HL-60 (cell line): ENCODE results near the gene MLLT10.

Experiments
- DNase-seq, 2 experiments: peaks; one replicate each; pipeline ENCODE4 v3.0.0-alpha.2; 2010 to 2020; ENCODE audit warnings: low read depth in 1 of 2, low spot score in 1 of 2
- H3K27ac ChIP-seq: fragments of 250-450 bp; sonication (Bioruptor Pico); replicated peaks from 2 replicates; pipeline ENCODE4 v1.5.1; 2020; ENCODE audit warnings: mild to moderate bottlenecking, moderate library complexity
- H3K27me3 ChIP-seq: fragments of 250-450 bp; sonication (Bioruptor Pico); 2 replicates; pipeline ENCODE4 v1.5.1; 2021; ENCODE audit warnings: mild to moderate bottlenecking, moderate library complexity; ENCODE audit not compliant: insufficient read depth, poor library complexity, severe bottlenecking
- H3K4me3 ChIP-seq: replicated peaks from 2 replicates; pipeline ENCODE4 v1.5.1; 2011; ENCODE audit warnings: mild to moderate bottlenecking, control low read depth, low read length; ENCODE audit not compliant: insufficient read depth
- GABPA ChIP-seq: IDR thresholded peaks from 2 replicates; pipeline ENCODE4 v1.6.1; 2012; ENCODE audit warnings: low read depth
- POLR2AphosphoS5 ChIP-seq: IDR thresholded peaks from 2 replicates; pipeline ENCODE4 v1.6.1; 2012; ENCODE audit warnings: low read depth
- REST ChIP-seq: IDR thresholded peaks from 2 replicates; pipeline ENCODE4 v1.6.1; 2012; ENCODE audit warnings: low read depth; ENCODE audit not compliant: insufficient replicate concordance
- SPI1 ChIP-seq: IDR thresholded peaks from 2 replicates; pipeline ENCODE4 v1.6.1; 2012; ENCODE audit warnings: low read depth, mild to moderate bottlenecking, borderline replicate concordance
- TF ChIP-seq, protein P1 (sequence below): IDR thresholded peaks from one replicate; pipeline ENCODE4 v1.5.1; 2011; ENCODE audit warnings: low read length, control low read depth, inconsistent platforms; ENCODE audit not compliant: insufficient read depth

MLLT10 gene

GRCh38 chr10:21603721-21604120 lies 69.7 kb downstream of the MLLT10 start:
- Histone ChIP-seq H3K27ac (no peak overlapping the region), H3K4me3 (no peak overlapping the region), H3K27me3 (no peaks in the 10 kb centered on the region)
- DNase-seq: no peak
- TF ChIP-seq GABPA (no peak), SPI1 (no peak)
- TF ChIP-seq, protein P1, sequence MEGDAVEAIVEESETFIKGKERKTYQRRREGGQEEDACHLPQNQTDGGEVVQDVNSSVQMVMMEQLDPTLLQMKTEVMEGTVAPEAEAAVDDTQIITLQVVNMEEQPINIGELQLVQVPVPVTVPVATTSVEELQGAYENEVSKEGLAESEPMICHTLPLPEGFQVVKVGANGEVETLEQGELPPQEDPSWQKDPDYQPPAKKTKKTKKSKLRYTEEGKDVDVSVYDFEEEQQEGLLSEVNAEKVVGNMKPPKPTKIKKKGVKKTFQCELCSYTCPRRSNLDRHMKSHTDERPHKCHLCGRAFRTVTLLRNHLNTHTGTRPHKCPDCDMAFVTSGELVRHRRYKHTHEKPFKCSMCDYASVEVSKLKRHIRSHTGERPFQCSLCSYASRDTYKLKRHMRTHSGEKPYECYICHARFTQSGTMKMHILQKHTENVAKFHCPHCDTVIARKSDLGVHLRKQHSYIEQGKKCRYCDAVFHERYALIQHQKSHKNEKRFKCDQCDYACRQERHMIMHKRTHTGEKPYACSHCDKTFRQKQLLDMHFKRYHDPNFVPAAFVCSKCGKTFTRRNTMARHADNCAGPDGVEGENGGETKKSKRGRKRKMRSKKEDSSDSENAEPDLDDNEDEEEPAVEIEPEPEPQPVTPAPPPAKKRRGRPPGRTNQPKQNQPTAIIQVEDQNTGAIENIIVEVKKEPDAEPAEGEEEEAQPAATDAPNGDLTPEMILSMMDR: no peak

GRCh38 chr10:21604651-21605050 lies 70.6 kb downstream of the MLLT10 start:
- no peak for DNase-seq
- Histone ChIP-seq H3K27me3 (no peaks in the 10 kb centered on the region), H3K4me3 (no peak overlapping the region), H3K27ac (no peak overlapping the region)
- TF ChIP-seq, protein P1: no peak
- TF ChIP-seq REST (no peak), SPI1 (no peak), POLR2AphosphoS5 (no peak)

- TF ChIP-seq SPI1: no peak
- TF ChIP-seq, protein P1: no peak
- TF ChIP-seq REST: no peak
- DNase-seq: no peak
- H3K27ac ChIP-seq: no peak overlapping the region
- H3K27me3 ChIP-seq: no peaks in the 10 kb centered on the region
- no peak overlapping the region for H3K4me3 ChIP-seq
Observed at GRCh38 chr10:21607907-21608306, 73.9 kb downstream of the MLLT10 start.

GRCh38 chr10:21614000-21614399 lies 80.0 kb downstream of the MLLT10 start:
- no peak for DNase-seq
- Histone ChIP-seq H3K27me3 (no peaks in the 10 kb centered on the region), H3K27ac (no peak overlapping the region), H3K4me3 (no peak overlapping the region)
- TF ChIP-seq POLR2AphosphoS5 (no peak), GABPA (no peak), SPI1 (no peak), REST (no peak)
- TF ChIP-seq, protein P1: no peak
